ENCODE measurements around the gene CYREN. TPM values are rescaled to one million over a fixed set of nuclear protein-coding genes. Genes with fewer than 3 reads are reported as not detected.
A peak's percentile ranks its signal among the peaks of the same experiment; 100 is the strongest.

Gene CYREN
- total and polyA plus RNA-seq, 9 of the 15 experiments (the other 6 are each of a cell fraction or from before 2014, with no cell fraction given) = 13.9 to 108 (median 88.8) TPM

- TF ChIP-seq CBX3 (IDR thresholded peaks at IDR 0.05; ENCODE audit: borderline replicate concordance in 1 of 2, low read length in 2 of 2) (peak in 1 of 2 experiments; percentile 59; a peak in 1 of 3 replicates), HNRNPLL (IDR thresholded peaks at IDR 0.05; ENCODE audit: low read depth, low read length, poor library complexity, severe bottlenecking) (no peak), XRCC4 (IDR thresholded peaks at IDR 0.05; ENCODE audit: extremely low read depth, insufficient read depth, insufficient read length) (no peak), HIVEP1 (CRISPR knock-in tag; IDR thresholded peaks at IDR 0.05) (no peak), PURB (CRISPR knock-in tag; IDR thresholded peaks at IDR 0.05; ENCODE audit: low read depth) (no peak), NCOA1 (IDR thresholded peaks at IDR 0.05; ENCODE audit: low read depth) (no peak), ZBTB11 (CRISPR knock-in tag; IDR thresholded peaks at IDR 0.05) (no peak), CCNT2 (IDR thresholded peaks at IDR 0.05; ENCODE audit: borderline replicate concordance, extremely low read depth, insufficient read length, low read depth, low read length) (no peak), KLF6 (CRISPR knock-in tag; IDR thresholded peaks at IDR 0.05; ENCODE audit: borderline replicate concordance) (no peak), CEBPZ (IDR thresholded peaks at IDR 0.05; ENCODE audit: borderline replicate concordance, low read depth, low read length) (no peak), POLR2H (tag; IDR thresholded peaks at IDR 0.05; ENCODE audit: low read depth) (no peak), ZNF134 (CRISPR knock-in tag; conservative IDR thresholded peaks at IDR 0.05) (no peak), USF1 (CRISPR knock-in tag; IDR thresholded peaks at IDR 0.05) (no peak), TFE3 (CRISPR knock-in tag; IDR thresholded peaks at IDR 0.05) (no peak), TRIM24 (IDR thresholded peaks at IDR 0.05) (0 out of 4 replicates have a peak, but pooled peaks of 1 of the 2 experiments have one; percentile 26), PCBP1 (IDR thresholded peaks at IDR 0.05; ENCODE audit: low read depth, low read length, poor library complexity, severe bottlenecking) (no peak), ZNF24 (IDR thresholded peaks at IDR 0.05) (no peak)
Measured at GRCh38 chr7:135169141-135169963, 1.2 kb downstream of the CYREN start (continued).
